SK-N-SH (cell line): ENCODE data around the gene PPP1R36. TPM values are rescaled to one million over a fixed set of nuclear protein-coding genes. Genes with fewer than 3 reads are reported as not detected.
A peak's percentile ranks its signal among the peaks of the same experiment; 100 is the strongest.

Source experiments
- CTCF ChIA-PET: fragments of 300-600, 350-600 bp; formaldehyde crosslinking; extraction: SDS; loops from one replicate; lab custom pipeline; 2021; lab: Yijun Ruan, JAX
- POLR2A ChIA-PET: fragments of 350-600 bp; sonication (Branson Sonifier 250); formaldehyde crosslinking; extraction: SDS; loops from one replicate; lab custom pipeline; 2020; ENCODE audit warnings: antibody characterized with exemption, inconsistent platforms; lab: Yijun Ruan, JAX
- DNase-seq: peaks from one replicate; pipeline ENCODE4 v3.0.0; 2012
- H2AFZ ChIP-seq: fragments of 200-600 bp; sonication (generic); 2 replicates; pipeline ENCODE4 v1.8.1; 2016; ENCODE audit warnings: antibody characterized with exemption, mild to moderate bottlenecking, low read depth
- H3F3A ChIP-seq: fragments of 200-600 bp; sonication (generic); replicated peaks from 2 replicates; pipeline ENCODE3; 2016; ENCODE audit warnings: antibody characterized with exemption, mild to moderate bottlenecking; ENCODE audit not compliant: insufficient read depth
- H3K27ac ChIP-seq, 2 experiments: fragments of 200-500 bp in 1 of 2; fragments of 200-600 bp in 1 of 2; sonication (Bioruptor generic) in 1 of 2; sonication (generic), shearing (Covaris generic) in 1 of 2; 2 replicates each; pipeline versions ENCODE4 v1.5.1 to v1.6.1; 2014 to 2016; ENCODE audit warnings: low read depth in 2 of 2, inconsistent platforms in 1 of 2, low read length in 1 of 2, mild to moderate bottlenecking in 1 of 2, mixed read lengths in 1 of 2
- H3K27me3 ChIP-seq: fragments of 200-600 bp; sonication (generic), shearing (Covaris generic); 2 replicates; pipeline ENCODE4 v1.6.1; 2016; ENCODE audit warnings: mixed run types; ENCODE audit not compliant: insufficient read depth
- H3K36me3 ChIP-seq, 2 experiments: fragments of 200-500 bp in 1 of 2; fragments of 200-600 bp in 1 of 2; sonication (Bioruptor generic) in 1 of 2; sonication (generic) in 1 of 2; replicated peaks in 1 of 2; 2 replicates each; pipeline versions ENCODE3 to v1.5.1; 2014 to 2016; ENCODE audit warnings: low read length in 1 of 2, mild to moderate bottlenecking in 1 of 2; ENCODE audit not compliant: insufficient read depth in 2 of 2, control insufficient read depth in 1 of 2
- H3K4me1 ChIP-seq, 2 experiments: fragments of 200-500 bp in 1 of 2; fragments of 200-600 bp in 1 of 2; sonication (Bioruptor generic) in 1 of 2; sonication (generic), shearing (Covaris generic) in 1 of 2; 2 replicates each; pipeline versions ENCODE4 v1.5.1 to v1.6.1; 2014 to 2016; ENCODE audit warnings: low read depth in 1 of 2, low read length in 1 of 2, mixed run types in 1 of 2; ENCODE audit not compliant: insufficient read depth in 2 of 2, control insufficient read depth in 1 of 2
- H3K4me2 ChIP-seq: fragments of 200-600 bp; sonication (generic), shearing (Covaris generic); 2 replicates; pipeline ENCODE4 v1.6.1; 2017; ENCODE audit warnings: mixed run types
- H3K4me3 ChIP-seq, 2 experiments: fragments of 200-500 bp in 1 of 2; fragments of 200-600 bp in 1 of 2; sonication (Bioruptor generic) in 1 of 2; sonication (generic), shearing (Covaris generic) in 1 of 2; 2 replicates each; pipeline versions ENCODE4 v1.5.1 to v1.8.1; 2014 to 2016; ENCODE audit warnings: low read depth in 2 of 2, inconsistent platforms in 1 of 2, low read length in 1 of 2, mild to moderate bottlenecking in 1 of 2, mixed read lengths in 1 of 2, moderate library complexity in 1 of 2
- H3K79me2 ChIP-seq: fragments of 200-600 bp; sonication (generic); 2 replicates; pipeline ENCODE4 v1.8.1; 2017; ENCODE audit warnings: mild to moderate bottlenecking; ENCODE audit not compliant: insufficient read depth
- H3K9ac ChIP-seq: fragments of 200-600 bp; sonication (generic); 2 replicates; pipeline ENCODE4 v1.6.1; 2017; ENCODE audit warnings: mixed run types
- H3K9me2 ChIP-seq: fragments of 200-600 bp; sonication (generic); 2 replicates; pipeline ENCODE4 v1.6.1; 2017; ENCODE audit warnings: mixed run types
- H3K9me3 ChIP-seq: fragments of 200-600 bp; sonication (generic); 2 replicates; pipeline ENCODE4 v1.6.1; 2017; ENCODE audit warnings: mixed run types, mild to moderate bottlenecking, moderate library complexity
- H4K20me1 ChIP-seq: fragments of 200-600 bp; sonication (generic); 2 replicates; pipeline ENCODE4 v1.6.1; 2017; ENCODE audit warnings: mild to moderate bottlenecking, mixed run types; ENCODE audit not compliant: insufficient read depth
- EP300 ChIP-seq, 2 experiments: IDR thresholded peaks; 2 replicates each; pipeline versions ENCODE4 v1.4.0 to v1.6.1; 2012; ENCODE audit warnings: borderline replicate concordance in 1 of 2, low read depth in 1 of 2, low read length in 1 of 2
- GABPA ChIP-seq: IDR thresholded peaks from 2 replicates; pipeline ENCODE4 v1.4.0; 2012; ENCODE audit warnings: low read depth, mild to moderate bottlenecking
- GATA2 ChIP-seq: sonication (generic); formaldehyde crosslinking; IDR thresholded peaks from 2 replicates; pipeline ENCODE4 v1.5.0; 2020; ENCODE audit warnings: mild to moderate bottlenecking, missing genetic modification reagents
- MEF2A ChIP-seq: IDR thresholded peaks from 2 replicates; pipeline ENCODE4 v1.4.0; 2012; ENCODE audit warnings: low read depth, borderline replicate concordance
- NFIC ChIP-seq: IDR thresholded peaks from 2 replicates; pipeline ENCODE4 v1.4.0; 2012; ENCODE audit warnings: borderline replicate concordance
- NRF1 ChIP-seq: IDR thresholded peaks from 2 replicates; pipeline ENCODE4 v1.6.1; 2012; ENCODE audit warnings: low read depth, mild to moderate bottlenecking, low read length
- POLR2AphosphoS5 ChIP-seq: IDR thresholded peaks from 2 replicates; pipeline ENCODE4 v1.6.1; 2012; ENCODE audit warnings: low read depth, low read length
- RAD21 ChIP-seq: IDR thresholded peaks from 2 replicates; pipeline ENCODE4 v1.6.1; 2012; ENCODE audit warnings: mild to moderate bottlenecking, low read length
- RCOR1 ChIP-seq: fragments of 150-350 bp; IDR thresholded peaks from 2 replicates; pipeline ENCODE4 v1.6.1; 2017; ENCODE audit warnings: antibody characterized with exemption, low read length
- REST ChIP-seq: IDR thresholded peaks from 2 replicates; pipeline ENCODE4 v1.6.1; 2012; ENCODE audit warnings: mild to moderate bottlenecking, low read depth, low read length, moderate library complexity
- SIN3A ChIP-seq: IDR thresholded peaks from 2 replicates; pipeline ENCODE4 v1.6.1; 2012; ENCODE audit warnings: low read depth, mild to moderate bottlenecking, low read length, moderate library complexity, borderline replicate concordance
- TAF1 ChIP-seq: IDR thresholded peaks from 2 replicates; pipeline ENCODE4 v1.6.1; 2012; ENCODE audit warnings: low read depth, mild to moderate bottlenecking, low read length, moderate library complexity, borderline replicate concordance
- TCF12 ChIP-seq: IDR thresholded peaks from 2 replicates; pipeline ENCODE4 v1.4.0; 2012
- TEAD4 ChIP-seq: IDR thresholded peaks from 2 replicates; pipeline ENCODE4 v1.4.0; 2012; ENCODE audit warnings: mild to moderate bottlenecking, borderline replicate concordance; ENCODE audit not compliant: insufficient read depth
- USF2 ChIP-seq: fragments of 150-350 bp; IDR thresholded peaks from 2 replicates; pipeline ENCODE4 v1.6.1; 2017; ENCODE audit warnings: antibody characterized with exemption, low read length, low read depth, borderline replicate concordance
- YY1 ChIP-seq: IDR thresholded peaks from 2 replicates; pipeline ENCODE4 v1.4.0; 2012; ENCODE audit warnings: low read depth, mild to moderate bottlenecking
- ZBTB33 ChIP-seq: IDR thresholded peaks from 2 replicates; pipeline ENCODE4 v1.4.0; 2012; ENCODE audit warnings: low read depth, borderline replicate concordance
- WGBS: methylation state at CpG from one replicate; pipeline ENCODE4 v1.1.6; 2017; ENCODE audit warnings: low lambda C conversion rate; 5-methylcytosine and 5-hydroxymethylcytosine counted together
- polyA plus RNA-seq, 3 experiments: library from polyadenylated mRNA; depleted of rRNA; stranded (reverse); fragments of >200 nt; gene quantifications; 2 replicates each; pipeline ENCODE4 v1.2.3, GENCODE V29; 2012
- TF ChIP-seq, protein P1 (sequence below): IDR thresholded peaks from 2 replicates; pipeline ENCODE4; 2012
- TF ChIP-seq, protein P2 (sequence below): IDR thresholded peaks from 2 replicates; pipeline ENCODE4 v1.4.0; 2012; ENCODE audit warnings: low read depth
- TF ChIP-seq, protein P3 (sequence below): IDR thresholded peaks from 2 replicates; pipeline ENCODE4 v1.4.0; 2012; ENCODE audit warnings: low read depth, borderline replicate concordance

Gene PPP1R36
- polyA plus RNA-seq, 1 of the 3 experiments (the other 2 are of a cell fraction), result 0.08 TPM

DNA sequence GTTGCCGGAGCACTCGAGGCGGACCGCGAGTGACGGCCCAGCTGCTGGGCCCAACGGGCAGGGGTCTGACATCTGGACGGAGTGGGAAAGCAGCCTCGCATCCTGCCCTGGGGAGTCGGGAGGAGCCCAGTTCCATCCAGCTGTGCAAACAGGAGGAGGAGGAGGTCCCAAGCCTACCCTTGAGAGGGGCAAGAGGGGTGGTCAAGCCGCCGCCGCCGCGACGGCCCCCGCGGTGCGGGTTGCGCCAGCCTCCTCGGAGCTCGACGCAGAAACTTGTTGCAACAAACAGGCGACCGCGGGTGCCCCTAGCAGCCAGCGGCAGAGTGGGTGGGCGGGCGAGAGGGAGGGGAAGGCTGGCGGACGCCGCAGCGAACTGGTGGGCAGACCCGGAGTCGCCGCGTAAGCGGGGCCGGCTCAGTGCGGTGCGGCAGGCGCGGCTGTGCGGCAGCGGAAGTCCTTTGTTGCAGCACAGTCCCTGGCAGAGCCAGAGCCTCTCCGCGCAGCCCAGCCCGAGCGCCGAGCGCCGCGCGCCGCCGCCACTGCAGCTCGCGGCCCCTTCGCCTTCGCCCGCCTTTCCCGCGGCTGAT is 45.4 kb upstream of the PPP1R36 start, which contains the start of gene ZBTB1 (continued):
- TF ChIP-seq, protein P1, sequence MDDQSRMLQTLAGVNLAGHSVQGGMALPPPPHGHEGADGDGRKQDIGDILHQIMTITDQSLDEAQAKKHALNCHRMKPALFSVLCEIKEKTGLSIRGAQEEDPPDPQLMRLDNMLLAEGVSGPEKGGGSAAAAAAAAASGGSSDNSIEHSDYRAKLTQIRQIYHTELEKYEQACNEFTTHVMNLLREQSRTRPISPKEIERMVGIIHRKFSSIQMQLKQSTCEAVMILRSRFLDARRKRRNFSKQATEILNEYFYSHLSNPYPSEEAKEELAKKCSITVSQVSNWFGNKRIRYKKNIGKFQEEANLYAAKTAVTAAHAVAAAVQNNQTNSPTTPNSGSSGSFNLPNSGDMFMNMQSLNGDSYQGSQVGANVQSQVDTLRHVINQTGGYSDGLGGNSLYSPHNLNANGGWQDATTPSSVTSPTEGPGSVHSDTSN, result 0 out of 2 replicates have a peak, but pooled peaks have one; percentile 31
- peak; percentile 13 for TF ChIP-seq NRF1
- TF ChIP-seq EP300 (IDR thresholded peaks at IDR 0.05; ENCODE audit: borderline replicate concordance in 1 of 2, low read depth in 1 of 2, low read length in 1 of 2), result no peak

- peaks cover 44% of the 10 kb centered on the region for H4K20me1 ChIP-seq
- peak overlapping the region; percentile 98 for H3K4me2 ChIP-seq
- no peaks in the 10 kb centered on the region for H3K36me3 ChIP-seq
- H3F3A ChIP-seq, result peaks cover 22% of the 10 kb centered on the region
- WGBS, result 3% methylated on average over 54 of the region's 68 CpGs
- H3K9me2 ChIP-seq, result no peaks in the 10 kb centered on the region
- peaks cover 29 to 41% of the 10 kb centered on the region in 2 experiments for H3K4me1 ChIP-seq
- H2AFZ ChIP-seq, result peak overlapping the region; percentile 45; the same call in 1 of the 2 replicates
- POLR2A ChIA-PET, result interaction anchor here (0.6 to 2.3 kb wide), 5 partner anchors 15 to 798 kb away, joined by 3 to 7 read pairs (median 4); partner anchors contain the start of gene HSPA2
- H3K9me3 ChIP-seq, result no peaks in the 10 kb centered on the region
- peak overlapping the region; percentile 95 to 99 for H3K27ac ChIP-seq
- CTCF ChIA-PET, result interaction anchor here (0.7 to 5.6 kb wide), 6 partner anchors 18 to 260 kb away, joined by 3 to 20 read pairs (median 4); no protein-coding TSS in a partner anchor
- no peaks in the 10 kb centered on the region for H3K27me3 ChIP-seq
- H3K9ac ChIP-seq, result peak overlapping the region; percentile 97
- DNase-seq, result peak; percentile 82
- H3K79me2 ChIP-seq, result peaks cover 89% of the 10 kb centered on the region
- H3K4me3 ChIP-seq, result peak overlapping the region; percentile 72 to 92
- TF ChIP-seq GABPA (no peak), MEF2A (no peak), SIN3A (no peak; the same call in 1 of the 2 replicates), GATA2 (CRISPR knock-in tag) (no peak), NFIC (0 out of 2 replicates have a peak, but pooled peaks have one; percentile 0), ZBTB33 (0 out of 2 replicates have a peak, but pooled peaks have one; percentile 42), TEAD4 (no peak), REST (no peak), POLR2AphosphoS5 (no peak), TAF1 (no peak), RCOR1 (no peak), YY1 (no peak), RAD21 (no peak), USF2 (no peak), TCF12 (no peak)
- TF ChIP-seq, protein P2, sequence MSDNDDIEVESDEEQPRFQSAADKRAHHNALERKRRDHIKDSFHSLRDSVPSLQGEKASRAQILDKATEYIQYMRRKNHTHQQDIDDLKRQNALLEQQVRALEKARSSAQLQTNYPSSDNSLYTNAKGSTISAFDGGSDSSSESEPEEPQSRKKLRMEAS, result peak; percentile 19; the same call in 1 of the 2 replicates
- TF ChIP-seq, protein P3, sequence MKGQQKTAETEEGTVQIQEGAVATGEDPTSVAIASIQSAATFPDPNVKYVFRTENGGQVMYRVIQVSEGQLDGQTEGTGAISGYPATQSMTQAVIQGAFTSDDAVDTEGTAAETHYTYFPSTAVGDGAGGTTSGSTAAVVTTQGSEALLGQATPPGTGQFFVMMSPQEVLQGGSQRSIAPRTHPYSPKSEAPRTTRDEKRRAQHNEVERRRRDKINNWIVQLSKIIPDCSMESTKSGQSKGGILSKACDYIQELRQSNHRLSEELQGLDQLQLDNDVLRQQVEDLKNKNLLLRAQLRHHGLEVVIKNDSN, result no peak
Measured at GRCh38 chr14:64504897-64505794, 44.6 kb upstream of the PPP1R36 start.
